Lower leg skin (tissue), 3 donors: ENCODE data around the gene PCDH15.

Source experiments
- POLR2A ChIP-seq, 2 donors: fragments of 450-650 bp; IDR thresholded peaks; one replicate each; pipeline ENCODE4 v1.6.1; 2016 to 2017; ENCODE audit warnings: antibody characterized with exemption in 2 of 2, mild to moderate bottlenecking in 1 of 2, moderate library complexity in 1 of 2
- TF ChIP-seq, protein P1 (sequence below), 3 donors: fragments of 450-650 bp; IDR thresholded peaks; one replicate each; pipeline ENCODE4 v1.5.1; 2016; ENCODE audit warnings: antibody characterized with exemption in 3 of 3, mild to moderate bottlenecking in 3 of 3, moderate library complexity in 2 of 3

DNA sequence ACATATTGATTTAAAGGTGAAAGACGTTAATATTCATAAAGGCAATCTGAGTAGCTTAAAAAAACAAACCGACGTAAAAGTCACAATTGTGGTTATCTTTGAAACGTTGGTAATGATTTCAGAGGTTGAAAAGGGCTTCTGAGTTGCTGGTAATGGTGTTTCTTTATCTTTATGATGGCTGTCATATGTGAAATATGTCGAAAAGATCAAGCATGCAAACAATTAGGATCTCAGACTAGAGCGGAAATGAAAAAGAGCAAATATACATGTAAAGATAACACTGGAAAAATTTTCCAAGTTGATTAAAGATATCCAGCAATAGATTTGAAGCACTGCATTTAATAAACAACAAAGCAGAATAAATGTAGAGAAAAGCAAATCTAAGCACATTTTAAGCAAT lies 1030.1 kb downstream of the PCDH15 start:
- TF ChIP-seq POLR2A (IDR thresholded peaks at IDR 0.05): no peak
- TF ChIP-seq, protein P1, sequence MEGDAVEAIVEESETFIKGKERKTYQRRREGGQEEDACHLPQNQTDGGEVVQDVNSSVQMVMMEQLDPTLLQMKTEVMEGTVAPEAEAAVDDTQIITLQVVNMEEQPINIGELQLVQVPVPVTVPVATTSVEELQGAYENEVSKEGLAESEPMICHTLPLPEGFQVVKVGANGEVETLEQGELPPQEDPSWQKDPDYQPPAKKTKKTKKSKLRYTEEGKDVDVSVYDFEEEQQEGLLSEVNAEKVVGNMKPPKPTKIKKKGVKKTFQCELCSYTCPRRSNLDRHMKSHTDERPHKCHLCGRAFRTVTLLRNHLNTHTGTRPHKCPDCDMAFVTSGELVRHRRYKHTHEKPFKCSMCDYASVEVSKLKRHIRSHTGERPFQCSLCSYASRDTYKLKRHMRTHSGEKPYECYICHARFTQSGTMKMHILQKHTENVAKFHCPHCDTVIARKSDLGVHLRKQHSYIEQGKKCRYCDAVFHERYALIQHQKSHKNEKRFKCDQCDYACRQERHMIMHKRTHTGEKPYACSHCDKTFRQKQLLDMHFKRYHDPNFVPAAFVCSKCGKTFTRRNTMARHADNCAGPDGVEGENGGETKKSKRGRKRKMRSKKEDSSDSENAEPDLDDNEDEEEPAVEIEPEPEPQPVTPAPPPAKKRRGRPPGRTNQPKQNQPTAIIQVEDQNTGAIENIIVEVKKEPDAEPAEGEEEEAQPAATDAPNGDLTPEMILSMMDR (IDR thresholded peaks at IDR 0.05): no peak
